NCI-H526 treated with DMSO at 0.1 percent for 48 hours (cell line): ENCODE results near the gene GATA6.
A peak's percentile ranks its signal among the peaks of the same experiment; 100 is the strongest.
"Not testable (repeated sequence)": the region's sequence is repeated elsewhere in the genome, so short reads cannot be mapped to it uniquely, and the experiment has no call there.

Experiments used
- DNase-seq: peaks from one replicate; lab custom pipeline; 2025; lab: John Stamatoyannopoulos, UW

GATA6 gene

DNA sequence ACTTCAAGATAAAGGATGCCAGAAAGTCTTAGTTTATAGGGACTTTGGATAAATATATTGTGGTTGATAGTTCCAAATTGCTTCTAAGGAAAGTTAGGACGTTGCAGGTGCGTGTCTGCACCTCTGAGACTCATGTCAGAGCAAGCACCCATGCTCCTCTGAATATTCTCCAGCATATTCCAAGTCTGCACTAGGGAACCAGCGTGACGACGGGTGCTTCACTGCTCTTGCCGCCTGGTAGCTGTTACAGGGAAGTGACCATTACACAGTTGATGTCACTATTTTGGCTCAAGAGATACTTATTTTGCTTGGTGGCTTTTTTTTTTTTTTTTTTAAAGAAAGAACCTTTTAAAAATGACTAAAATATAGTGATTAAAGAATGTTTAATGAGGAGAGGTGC, 35.6 kb downstream of the GATA6 start:
- no peak for DNase-seq

GRCh38 chr18:22207021-22207758, 37.8 kb downstream of the GATA6 start:
- no peak for DNase-seq

DNA sequence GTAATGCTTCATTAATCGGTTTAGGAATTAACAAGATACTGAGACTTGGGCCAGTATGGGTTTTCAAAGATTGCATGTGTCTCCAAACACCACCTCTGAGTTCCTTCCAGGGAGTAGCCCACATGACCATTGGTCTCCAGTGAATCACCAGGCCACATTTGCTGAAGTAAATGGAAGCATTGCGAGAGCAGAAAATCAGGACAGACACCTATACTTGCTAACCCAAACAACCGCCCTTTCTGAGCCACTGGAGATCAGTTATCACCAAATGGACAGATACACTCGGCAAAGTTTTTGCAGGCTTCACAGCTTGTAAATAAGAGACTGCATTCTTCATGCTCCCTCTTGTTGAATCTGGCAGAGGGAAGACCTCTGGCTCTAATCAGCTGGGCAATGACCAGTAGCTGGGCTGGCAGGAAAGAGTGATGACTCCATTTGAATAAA, 40.9 kb downstream of the GATA6 start:
- no peak for DNase-seq

DNA sequence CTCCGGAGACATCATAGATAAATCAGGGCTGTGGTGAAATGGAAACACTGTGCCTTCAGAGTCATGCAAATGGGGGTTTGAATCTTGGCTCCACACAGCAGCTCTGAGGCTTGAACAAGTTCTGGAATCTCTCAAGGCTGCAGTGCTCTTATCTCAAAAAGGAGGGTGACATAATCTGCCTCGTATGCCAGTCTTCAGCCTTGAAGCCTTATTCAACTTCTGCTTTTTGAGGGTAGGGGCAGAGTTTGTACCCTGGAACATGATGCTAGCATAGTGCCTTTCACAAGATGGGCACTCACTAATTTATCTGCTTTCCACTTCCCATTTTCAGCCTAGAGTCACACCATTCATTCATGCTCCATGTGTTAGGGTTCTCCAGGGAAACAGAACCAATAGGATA, 42.3 kb downstream of the GATA6 start:
- no peak for DNase-seq

DNA sequence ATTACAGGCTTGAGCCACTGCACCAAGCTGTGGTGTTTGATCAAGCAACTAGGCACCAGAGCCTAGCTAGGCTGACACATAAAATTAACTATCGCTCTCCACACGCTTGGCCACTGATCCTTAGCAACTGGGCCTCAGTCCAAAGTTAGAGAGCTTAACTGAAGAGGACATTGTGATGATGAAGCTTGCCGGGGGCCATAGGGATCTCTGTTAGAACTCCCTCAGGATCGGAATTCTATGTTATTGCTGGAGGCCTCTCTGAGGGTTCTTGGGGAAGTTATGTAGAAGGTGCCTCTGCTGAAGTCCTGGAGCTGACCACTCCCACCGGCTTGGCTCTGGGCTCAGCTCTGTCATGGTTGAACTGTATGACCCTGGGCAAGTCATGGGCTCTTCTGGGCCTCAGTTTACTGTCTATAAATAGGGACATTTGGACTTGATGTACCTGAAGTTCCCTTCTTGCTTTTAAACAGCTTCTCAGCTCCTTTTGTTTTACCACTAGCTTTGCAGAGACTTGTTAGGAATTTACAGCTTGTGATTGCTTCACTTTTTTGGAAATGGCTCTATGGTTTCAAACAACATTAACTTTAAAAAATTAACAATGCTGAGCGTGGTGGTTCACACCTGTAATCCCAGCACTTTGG, 44.1 kb downstream of the GATA6 start:
- DNase-seq: no peak

GRCh38 chr18:22214731-22215528, 45.5 kb downstream of the GATA6 start:
- DNase-seq: no peak

DNA sequence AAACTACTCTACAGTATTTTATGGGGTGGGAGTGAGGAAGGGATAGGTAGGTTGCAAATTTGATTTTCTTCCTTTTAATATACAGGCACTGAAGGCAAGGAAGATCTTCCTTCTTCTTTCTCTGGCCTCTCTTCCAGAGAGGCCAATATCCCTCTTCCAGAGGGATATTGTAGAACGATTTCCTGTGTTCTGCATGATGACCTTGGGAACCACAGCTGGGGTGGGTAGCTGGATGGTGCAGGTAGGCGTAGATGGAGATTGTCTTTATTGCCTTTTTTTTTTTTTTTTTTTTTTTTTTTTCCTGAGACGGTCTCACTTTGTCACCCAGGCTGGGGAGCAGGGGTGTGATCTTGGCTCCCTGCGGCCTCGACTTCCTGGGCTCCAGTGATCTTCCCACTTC, 49.4 kb downstream of the GATA6 start:
- no peak for DNase-seq

DNA sequence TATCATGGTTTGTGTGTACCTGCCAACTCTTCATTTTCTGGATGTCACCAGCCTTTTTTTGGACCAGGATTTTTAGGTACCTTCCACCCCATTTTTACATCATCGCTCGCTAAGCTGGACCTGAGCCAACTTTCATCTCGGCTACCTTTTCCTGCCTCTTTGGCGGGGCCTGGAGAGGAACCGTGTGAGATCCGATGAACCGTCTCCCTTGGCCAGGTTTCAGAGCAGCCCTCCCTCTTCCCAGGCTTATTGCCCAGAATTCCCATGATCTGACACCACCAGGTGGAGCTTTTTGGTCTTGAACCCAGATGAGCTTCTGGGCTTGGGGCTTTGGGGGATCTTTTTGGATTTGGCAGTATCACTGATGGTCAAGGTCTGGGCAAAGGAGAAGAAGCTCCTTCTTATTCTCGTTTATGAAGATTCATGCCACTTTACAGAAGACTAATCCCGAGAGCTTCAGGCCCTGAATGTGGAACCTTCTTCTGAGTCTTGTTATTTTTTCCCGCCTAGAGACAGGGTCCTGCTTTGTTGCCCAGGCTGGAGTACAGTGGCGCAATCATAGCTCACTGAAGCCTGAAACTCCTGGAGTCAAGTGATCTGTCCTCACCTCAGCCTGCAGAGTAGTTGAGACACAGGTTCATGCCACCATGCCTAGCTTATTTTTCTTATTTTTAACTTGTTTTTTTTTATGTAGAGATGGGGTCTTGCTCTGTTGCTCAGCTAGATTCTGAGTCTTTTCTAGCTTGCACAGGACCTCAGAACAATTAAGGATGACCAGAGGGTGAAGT, 50.4 kb downstream of the GATA6 start:
- no peak for DNase-seq

GRCh38 chr18:22220585-22220984, 51.2 kb downstream of the GATA6 start:
- not testable (repeated sequence) for DNase-seq

DNA sequence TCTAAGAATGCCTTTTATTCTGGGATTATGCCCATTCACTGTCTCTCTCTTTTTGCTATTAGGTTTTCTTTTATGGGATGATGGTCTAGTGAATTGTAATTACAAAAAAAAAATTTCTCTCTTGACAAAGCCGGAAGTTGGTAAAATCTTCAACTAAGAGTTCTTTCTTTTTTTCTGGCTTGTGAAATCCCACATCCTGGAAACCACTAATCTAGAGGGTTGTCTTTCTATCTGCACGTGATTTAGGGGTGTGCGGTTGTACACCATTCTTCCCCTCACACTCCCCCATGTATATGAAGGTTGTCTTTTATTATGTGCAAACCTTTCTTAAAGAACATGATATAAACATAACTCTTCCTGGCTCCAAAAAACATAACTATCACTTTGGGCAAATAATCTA, 52.0 kb downstream of the GATA6 start:
- no peak for DNase-seq

DNA sequence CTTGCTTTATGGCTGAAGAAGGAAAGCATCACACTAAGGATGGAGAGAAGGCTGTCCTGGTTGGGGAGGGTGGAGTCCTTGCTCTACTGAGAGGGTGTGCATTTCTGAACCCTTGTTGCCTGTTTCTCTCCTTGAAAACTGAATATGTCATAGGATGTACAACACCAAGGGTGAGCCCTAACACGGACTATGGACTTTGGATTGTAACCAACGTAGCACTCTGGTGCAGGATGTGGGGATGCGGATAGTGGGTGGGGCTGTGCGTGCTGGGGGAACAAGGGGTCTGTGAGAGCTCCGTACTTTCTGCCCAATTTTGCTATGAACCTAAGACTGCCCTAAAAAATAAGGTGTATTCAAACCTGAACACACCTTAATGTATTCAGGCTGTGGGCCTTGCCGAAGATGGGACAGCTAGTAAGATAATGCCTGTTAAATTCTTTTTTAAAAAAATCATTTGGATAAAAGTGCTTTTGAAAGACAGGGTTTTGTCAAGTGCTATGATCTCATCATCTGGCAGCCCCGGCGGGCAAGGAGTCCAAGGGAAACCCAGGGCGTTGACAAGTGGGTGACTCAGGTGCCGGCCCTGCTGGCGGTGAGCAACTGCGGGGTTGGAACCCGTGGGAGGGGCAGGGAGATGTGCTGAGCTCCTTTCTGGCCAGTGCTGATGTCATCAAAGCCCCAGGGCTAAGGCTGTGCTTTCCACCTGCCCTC, 54.0 kb downstream of the GATA6 start:
- no peak for DNase-seq

GRCh38 chr18:22223965-22224322, 54.6 kb downstream of the GATA6 start:
- DNase-seq: no peak

- DNase-seq: no peak
These were observed 55.0 kb downstream of the GATA6 start for GRCh38 chr18:22224339-22224738.

DNA sequence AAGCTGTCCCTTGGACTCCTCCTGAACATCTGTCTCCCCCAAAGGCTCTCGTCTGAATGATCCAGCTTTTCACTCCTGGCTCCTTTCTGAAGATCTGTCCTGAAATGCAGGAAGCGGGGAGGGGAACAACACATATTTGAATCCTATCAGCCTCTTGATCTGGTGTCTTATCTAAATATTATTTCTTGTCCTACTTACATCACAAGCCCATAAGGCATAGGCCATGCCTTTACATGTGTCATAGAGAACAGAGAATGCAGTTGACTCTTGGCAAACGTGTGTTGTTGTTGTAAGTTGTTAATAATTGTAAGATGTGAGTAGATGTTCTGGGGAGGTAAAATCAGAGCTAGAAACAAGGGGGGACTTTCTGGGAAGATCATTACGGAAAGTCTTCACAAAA, 57.4 kb downstream of the GATA6 start:
- DNase-seq: no peak

- DNase-seq: no peak
These were observed 59.6 kb downstream of the GATA6 start for GRCh38 chr18:22228976-22229375.

DNA sequence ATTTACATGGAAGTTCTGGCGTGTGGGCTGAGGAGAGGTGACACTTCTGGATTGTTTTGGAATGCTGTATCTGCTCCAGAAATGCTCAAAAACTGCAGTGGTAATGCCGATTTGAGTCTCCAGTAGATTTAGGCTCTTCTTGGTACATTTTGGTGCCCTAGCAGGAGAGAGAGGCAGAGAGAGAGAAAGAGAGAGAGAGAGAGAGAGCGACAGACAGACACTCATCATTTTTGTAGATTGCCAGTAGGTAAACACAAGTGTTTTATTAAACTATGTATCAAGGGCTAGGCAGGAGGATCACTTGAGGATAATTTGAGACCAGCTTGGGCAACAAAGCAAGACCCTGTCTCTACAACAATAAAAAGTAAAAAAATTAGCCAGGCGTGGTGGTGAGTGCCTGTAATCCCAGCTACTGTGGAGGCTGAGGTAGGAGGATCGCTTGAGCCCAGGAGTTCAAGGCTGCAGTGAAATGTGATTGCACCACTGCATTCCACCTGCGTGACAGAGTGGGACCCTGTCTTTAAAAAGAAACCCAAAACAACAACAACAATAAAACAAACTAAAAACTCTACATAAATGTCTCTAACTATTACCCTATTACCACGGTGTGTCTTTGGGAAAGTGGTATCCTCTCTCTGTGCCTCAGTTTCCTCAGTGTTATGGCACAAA, 60.2 kb downstream of the GATA6 start:
- DNase-seq: no peak

DNA sequence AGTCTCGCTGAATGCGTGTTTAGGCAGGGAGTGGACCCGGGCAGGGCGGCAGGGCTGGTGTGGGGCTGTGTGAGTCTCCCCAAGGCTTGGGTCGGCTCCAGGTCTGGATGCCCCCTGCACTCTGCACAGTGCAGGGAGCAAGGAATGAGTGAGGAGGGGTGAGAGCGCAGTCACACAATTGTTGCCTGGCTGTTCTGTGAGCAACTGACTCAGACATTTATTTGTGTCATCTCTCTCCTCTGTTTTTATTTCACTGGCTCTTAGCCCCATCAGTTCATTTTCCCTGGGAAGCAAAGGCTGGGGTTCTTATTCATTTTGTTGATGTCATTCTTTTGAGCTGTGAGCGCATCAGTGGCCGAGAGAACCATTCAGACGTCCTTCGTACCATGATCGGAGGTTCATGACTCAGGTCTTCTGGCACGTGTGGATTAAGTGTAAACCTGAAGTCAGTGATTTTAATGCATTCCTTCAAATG, 61.1 kb downstream of the GATA6 start:
- no peak for DNase-seq

DNA sequence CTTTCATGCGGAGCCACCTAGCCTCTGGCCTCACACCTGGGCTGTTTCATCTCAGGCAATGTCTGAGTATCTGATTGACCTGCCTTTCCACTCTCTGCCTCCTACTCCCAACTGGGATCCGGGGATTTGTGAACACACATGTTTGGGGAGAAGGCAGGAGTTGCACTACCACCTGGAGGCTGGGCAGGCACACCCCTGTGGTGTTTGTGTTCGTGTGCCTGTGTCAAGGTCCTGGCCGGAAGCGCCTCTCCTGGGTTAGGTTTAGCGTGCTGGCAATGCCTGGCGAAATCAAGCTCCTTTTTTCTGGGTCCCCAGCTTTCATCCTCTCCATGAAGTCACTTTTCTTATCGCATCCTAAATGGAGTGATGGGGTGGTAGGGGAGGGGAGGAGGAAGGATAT, 63.9 kb downstream of the GATA6 start:
- no peak for DNase-seq

DNA sequence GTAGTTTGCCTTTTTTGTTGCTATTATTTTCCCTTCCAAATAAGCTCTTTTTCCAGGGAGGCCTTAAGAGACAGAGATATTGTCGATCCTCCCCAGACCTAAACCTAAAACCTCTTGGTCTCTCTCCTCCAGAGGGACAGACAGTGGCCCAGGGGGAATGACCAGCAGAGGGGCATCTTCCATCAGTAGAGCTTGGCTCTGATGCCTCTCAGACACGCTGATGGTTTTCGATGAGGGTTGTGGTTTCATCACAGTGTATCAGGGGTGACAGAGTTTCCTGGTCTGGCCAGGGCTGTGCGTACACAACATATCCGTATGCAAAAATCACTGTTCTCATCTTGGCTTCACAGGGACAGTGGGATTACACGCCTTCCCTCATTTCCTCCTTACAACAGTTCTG, 68.6 kb downstream of the GATA6 start:
- DNase-seq: no peak

DNA sequence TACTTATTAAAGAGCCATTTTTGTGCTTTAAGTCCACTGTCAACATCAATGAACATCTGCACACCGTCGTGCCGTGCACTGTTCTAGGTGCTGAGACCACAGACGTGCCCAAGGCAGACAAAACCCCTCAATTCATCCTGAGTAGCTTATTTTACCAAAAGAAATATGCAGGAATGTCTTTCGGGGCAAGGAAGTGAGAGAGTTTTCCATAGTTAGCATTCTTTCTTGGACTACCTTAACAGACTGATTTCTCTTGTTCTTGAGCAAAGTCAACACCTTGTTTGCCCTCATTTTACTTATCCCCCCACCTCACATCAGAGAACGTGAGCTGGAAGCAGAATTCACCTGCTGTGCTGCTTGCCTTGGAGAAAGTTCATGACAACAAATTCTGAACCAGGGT, 69.3 kb downstream of the GATA6 start:
- DNase-seq: no peak

GRCh38 chr18:22241921-22242361, 72.6 kb downstream of the GATA6 start:
- peak; percentile 54 for DNase-seq
